Breast epithelium (tissue), 3 donors: Measurements from ENCODE around the gene EIF4E3.

Source experiments
- POLR2A ChIP-seq: fragments of 450-650 bp; IDR thresholded peaks from one replicate; pipeline ENCODE4 v1.6.1; 2016; ENCODE audit warnings: antibody characterized with exemption, mild to moderate bottlenecking, moderate library complexity
- POLR2AphosphoS5 ChIP-seq, 3 donors: sonication (generic); formaldehyde crosslinking; IDR thresholded peaks; one replicate each; pipeline ENCODE4 v1.6.1; 2017; ENCODE audit warnings: antibody characterized with exemption in 3 of 3
- TF ChIP-seq, protein P1 (sequence below), 3 donors: fragments of 450-650 bp; IDR thresholded peaks; one replicate each; pipeline ENCODE4 v1.5.1; 2016 to 2017; ENCODE audit warnings: antibody characterized with exemption in 3 of 3, mild to moderate bottlenecking in 3 of 3, moderate library complexity in 3 of 3

DNA sequence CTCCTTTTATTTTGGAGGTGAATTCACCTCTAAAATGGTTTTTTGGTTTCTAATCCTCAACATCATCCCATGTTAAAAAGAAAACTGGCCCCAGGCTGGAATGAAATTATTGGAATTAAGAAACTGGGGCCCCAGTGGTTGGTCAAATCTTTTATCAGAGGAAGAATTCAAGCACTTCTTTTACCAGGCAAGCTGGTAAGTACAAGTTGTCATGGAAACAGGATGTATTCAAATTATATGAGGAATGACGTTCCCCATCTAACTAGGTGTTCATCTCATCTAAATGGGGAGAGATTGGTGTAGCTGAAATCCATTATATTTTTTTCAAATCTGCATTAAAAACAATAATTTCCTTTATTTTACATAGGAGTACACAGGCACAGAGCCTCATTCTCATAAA lies 9.7 kb upstream of the EIF4E3 start:
- TF ChIP-seq, protein P1, sequence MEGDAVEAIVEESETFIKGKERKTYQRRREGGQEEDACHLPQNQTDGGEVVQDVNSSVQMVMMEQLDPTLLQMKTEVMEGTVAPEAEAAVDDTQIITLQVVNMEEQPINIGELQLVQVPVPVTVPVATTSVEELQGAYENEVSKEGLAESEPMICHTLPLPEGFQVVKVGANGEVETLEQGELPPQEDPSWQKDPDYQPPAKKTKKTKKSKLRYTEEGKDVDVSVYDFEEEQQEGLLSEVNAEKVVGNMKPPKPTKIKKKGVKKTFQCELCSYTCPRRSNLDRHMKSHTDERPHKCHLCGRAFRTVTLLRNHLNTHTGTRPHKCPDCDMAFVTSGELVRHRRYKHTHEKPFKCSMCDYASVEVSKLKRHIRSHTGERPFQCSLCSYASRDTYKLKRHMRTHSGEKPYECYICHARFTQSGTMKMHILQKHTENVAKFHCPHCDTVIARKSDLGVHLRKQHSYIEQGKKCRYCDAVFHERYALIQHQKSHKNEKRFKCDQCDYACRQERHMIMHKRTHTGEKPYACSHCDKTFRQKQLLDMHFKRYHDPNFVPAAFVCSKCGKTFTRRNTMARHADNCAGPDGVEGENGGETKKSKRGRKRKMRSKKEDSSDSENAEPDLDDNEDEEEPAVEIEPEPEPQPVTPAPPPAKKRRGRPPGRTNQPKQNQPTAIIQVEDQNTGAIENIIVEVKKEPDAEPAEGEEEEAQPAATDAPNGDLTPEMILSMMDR (IDR thresholded peaks at IDR 0.05): no peak
- TF ChIP-seq POLR2A (no peak), POLR2AphosphoS5 (IDR thresholded peaks at IDR 0.05) (no peak)
